Measurements from ENCODE around the gene PPM1L.
"Not testable (repeated sequence)": the region's sequence is repeated elsewhere in the genome, so short reads cannot be mapped to it uniquely, and the experiment has no call there.

The PPM1L gene

GRCh38 chr3:160992712-160993111 is 236.7 kb downstream of the PPM1L start:
- no peak for DNase-seq

DNA sequence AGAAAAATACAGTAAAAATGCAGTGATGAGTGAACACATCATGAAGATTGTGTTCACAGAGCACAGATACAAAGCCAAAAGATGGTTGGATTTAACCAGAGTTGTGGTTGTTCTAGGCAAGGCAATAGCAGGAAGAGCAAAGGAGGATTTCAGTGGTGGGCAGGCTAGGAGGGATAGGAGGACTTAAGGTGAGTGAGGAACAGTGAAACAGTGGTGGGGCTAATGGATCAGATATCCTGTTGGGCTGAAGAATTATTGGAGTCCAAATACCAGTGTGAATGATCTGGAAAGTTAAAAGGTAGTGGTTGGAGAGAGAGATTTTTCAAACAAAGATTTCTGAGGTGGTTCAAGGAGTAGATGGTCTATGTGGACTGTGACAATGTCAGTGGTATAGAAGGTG is 240.8 kb downstream of the PPM1L start:
- no peak for DNase-seq

DNA sequence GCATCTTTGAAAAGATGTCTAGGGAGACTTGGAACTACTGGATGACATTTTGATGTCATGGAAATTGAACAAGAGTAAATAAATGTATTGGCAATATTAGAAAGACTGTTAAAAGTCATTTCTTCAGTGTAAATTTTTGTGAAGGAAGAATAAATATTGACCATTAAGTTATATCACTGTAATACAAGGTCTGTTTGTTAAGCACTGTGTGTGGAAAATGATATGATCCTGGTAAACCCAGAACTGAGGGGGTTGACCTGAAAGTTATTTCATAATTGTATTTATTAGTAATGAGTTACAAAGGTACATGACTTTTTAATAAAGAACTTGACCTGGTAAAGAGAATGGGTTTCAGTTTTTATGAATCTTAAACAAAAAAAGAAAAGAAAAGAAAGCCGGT is 242.6 kb downstream of the PPM1L start:
- DNase-seq: no peak

- no peak for DNase-seq
Observed at GRCh38 chr3:160999274-160999673, 243.2 kb downstream of the PPM1L start.

- DNase-seq: no peak
Observed at GRCh38 chr3:161008086-161008485, 252.1 kb downstream of the PPM1L start.

- DNase-seq: not testable (repeated sequence)
Observed at GRCh38 chr3:161010151-161010550, 254.1 kb downstream of the PPM1L start.

DNA sequence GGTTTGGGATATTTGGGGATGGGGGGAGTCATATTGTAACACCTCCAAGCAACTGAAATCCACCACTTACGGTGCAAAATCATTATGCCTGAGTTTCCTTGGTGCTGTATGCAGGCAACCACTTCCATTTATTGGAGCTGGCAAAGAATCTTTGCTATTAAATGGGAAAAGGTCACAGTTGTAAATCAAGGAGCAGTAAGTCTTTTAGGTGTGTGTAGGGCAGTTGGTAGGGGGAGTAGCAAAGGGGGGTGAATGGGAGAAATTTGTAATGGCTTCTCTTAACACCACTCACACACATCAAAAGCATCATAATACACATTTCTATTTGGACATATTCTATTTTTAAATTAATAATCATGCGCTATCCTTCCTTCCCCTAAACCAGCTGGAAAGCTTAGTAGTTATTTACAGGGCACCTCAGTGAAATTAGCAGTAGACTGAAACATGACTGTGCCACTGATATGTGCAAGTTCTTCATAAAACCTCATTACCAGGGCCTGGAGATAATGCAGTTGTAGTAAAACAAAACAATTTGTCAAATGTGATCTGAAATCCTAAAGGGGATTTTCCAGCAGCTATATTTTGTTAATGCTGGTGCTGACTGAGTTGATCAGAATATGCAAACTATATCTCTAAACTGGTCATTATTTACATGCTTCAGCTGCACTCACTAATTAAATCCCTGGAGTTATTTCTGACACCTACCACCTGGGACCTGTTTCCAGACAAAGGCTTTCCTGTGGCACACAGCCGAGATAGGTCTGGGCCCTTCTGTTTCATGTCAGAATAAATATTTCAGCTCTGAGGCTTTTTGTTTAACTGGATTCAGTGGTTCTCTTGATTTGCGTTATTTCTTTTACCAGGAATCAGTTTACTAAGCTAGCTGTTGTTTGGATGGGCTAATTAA is 259.1 kb downstream of the PPM1L start:
- DNase-seq: no peak

DNA sequence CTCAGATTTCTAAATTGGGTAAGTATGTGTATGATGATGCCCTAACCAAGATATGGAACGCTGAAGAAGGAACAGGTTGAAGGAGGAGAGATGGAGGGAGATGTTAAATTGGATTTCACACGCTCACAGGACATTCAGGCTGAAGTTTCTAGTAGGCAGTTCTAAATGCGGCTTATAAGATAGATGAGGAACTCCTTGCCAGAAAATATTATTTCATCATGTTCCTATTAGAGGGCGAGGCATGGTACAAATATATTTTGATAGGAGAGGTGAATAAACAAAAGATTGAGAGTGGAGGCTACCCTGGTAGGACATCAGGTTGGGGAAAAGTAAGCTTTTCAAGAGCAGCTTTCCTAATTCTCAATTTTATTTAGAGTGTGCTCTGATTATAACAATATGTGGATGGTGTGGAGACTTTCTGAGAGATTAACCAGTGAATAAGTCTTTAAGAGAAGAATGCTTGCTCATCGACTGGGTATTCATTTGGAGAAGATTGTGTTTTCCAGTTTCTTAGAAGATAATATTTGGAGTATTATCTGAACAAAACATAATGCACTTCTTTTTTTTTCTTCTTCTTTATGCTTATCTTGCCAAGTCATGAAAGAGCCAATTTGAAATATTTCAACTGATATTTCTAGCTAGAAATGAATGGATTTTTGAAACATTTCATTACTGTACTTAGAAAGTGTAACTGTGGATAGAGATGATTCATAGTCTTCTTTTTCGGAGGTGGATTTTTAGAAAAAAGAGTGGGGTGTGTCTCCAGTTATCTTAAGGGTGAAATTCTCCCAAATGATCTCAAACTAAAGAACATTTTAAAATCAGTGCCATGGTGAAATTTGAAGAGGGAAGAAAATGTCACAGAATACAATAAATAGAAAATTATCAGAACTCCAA is 260.6 kb downstream of the PPM1L start:
- DNase-seq: no peak

DNA sequence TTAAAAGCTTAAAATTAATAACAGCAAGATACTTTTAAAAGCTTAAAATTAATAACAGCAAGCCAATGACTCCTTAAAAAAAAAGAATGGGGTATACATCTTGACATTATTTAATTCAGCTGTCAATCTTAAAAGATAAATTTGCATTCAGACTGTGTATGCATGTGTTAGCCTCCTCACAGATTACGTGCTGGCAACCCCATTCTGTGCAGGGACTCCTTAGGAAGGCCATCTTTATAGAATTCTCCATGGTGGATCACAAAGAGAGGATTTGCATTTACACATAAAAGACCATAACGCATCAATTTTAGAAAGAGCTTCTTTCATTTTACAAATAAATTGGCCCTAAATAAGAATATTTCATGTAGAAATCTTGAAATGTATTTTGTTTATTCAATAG is 261.9 kb downstream of the PPM1L start:
- DNase-seq: no peak

DNA sequence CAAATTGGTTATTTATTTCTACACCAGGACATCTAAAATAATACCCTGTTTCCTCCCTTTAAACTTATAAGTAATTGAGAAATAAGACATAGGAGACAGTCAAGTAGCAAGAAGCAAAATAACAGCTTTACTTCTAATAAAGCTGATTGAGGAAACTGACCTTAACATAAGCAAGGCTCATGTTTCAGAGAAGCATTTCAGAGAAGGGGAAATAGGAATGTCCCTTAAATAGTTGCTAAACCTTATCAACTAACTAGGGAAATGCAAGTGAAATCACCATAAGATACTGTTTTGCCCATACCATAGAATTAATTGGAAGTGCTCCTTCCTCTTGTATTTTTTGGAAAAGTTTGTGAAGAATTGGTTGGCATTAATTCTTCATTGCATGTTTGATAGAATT is 264.2 kb downstream of the PPM1L start:
- DNase-seq: no peak

DNA sequence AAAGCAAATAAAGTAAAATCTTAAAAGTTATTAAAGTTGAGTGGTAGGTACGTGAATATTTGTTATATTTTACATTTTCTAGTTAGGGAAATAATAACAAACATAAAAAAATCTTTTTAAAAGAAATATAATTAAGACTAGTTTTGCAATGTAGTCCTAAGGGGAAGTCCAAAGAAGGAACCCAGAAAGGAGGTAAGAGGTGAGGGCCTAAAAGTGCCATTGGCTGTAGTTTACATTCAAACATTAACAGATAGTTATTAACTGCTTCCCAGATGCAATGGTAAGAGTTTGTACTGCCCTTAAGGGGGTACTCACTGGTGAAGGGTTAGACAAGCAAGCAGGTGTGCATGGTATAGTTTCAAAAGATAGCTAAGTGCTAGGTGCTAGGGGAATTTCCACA is 269.9 kb downstream of the PPM1L start:
- DNase-seq: no peak

DNA sequence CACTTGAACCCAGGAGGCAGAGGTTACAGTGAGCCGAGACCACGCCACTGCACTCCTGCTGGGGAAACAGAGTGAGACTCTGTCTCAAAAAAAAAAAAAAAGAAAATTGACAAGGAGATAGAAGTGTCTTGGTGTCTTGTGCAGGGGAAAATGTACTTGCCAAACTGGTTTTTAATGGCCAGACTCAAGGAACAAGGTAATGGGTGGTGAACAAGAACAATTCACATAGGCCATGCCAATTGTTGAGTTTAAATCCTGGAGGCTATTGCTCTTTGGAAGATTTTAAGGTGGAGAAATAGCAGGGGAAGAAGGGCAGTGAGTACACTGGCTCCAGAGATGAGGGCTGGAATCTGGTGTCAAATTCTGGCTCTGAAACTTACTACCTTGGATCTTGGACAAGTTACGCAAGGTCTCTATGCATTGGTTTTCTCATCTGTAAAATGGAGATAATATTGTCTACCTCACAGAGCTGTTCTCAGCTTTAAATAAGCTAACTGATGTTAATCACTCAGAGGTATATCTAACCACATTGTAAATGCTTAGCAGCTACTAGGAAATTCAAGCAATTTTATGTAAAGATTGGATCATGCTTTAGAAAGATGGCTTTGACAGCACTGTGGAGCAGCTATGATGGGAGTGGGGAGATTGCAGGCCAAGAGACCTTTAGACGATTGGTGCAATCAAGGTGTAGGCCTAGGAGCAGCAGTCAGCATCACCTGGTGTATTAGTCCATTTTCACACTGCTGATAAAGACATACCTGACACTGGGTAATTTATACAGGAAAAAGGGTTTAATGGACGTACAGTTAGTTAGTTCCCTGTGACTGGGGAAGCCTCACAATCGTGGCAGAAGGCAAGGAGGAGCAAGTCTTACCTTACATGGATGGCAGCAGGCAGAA is 270.8 kb downstream of the PPM1L start:
- DNase-seq: no peak

GRCh38 chr3:161028555-161029153 is 272.6 kb downstream of the PPM1L start:
- DNase-seq: no peak

- DNase-seq: no peak
Observed at GRCh38 chr3:161031134-161031533, 275.1 kb downstream of the PPM1L start.

DNA sequence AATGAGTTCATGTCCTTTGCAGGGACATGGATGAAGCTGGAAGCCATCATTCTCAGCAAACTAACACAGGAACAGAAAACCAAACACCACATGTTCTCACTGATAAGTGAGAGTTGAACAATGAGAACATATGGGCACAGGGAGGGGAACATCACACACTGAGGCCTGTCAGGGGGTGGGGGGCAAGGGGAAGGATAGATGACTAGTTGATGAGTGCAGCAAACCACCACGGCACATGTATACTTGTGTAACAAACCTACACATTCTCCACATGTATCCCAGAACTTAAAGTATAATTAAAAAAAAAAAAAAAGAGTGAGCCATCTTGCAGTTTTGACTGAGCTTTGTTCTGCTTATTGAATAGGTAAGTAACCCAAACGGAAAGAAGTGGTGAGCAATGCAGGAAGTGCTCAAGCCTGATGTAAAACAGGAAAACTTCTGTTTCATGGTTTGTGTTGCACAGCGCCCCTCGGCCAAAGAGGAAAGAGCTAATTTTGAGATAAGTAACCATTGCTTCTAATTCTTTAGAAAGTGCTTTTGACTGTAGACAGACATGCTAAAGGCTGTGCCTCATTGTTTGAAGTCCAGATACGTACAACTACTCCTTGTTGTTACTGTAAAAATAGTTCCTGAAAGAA is 279.0 kb downstream of the PPM1L start:
- not testable (repeated sequence) for DNase-seq

DNA sequence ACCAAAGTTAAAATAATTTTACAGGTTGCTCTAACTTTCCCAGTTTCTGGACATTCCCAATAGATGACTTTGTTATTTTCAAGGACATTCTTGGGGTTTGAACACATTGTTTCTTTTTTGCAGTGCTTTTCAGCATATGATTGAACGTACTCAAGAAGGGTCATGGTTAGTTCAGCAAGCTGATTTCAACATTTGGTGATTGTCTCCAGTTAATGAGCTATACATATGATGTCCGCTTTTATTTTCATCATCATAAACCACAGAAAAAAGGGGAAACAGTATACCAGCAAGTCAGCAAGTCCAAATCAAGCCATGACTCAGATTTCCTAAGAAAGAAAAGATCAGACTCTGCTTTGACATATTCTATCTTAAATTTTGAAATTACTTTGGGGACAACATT is 279.7 kb downstream of the PPM1L start:
- no peak for DNase-seq

- DNase-seq: no peak
Observed at GRCh38 chr3:161038725-161039124, 282.7 kb downstream of the PPM1L start.

DNA sequence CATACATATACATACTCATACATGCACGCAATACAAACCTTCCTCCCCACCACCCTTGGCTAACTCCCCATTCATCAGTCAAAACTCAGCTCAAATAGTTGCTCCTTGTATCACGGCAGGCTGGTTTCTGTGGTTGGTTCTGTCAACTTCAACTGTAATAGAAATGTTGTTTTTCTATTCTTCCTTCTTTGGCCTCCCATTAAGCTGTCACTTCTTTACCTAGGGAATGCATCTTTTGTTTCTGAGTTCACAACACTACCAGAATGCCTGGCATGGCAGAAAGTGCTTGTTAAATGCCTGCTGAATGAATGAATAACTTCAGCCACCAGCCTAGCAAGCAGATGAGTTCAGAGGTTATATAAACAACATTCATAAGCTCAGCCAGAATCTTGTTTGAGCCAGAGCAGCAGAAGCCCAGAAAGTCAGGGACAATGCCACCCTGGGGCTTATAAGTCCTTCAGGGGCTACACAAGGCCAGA is 286.0 kb downstream of the PPM1L start:
- no peak for DNase-seq

DNA sequence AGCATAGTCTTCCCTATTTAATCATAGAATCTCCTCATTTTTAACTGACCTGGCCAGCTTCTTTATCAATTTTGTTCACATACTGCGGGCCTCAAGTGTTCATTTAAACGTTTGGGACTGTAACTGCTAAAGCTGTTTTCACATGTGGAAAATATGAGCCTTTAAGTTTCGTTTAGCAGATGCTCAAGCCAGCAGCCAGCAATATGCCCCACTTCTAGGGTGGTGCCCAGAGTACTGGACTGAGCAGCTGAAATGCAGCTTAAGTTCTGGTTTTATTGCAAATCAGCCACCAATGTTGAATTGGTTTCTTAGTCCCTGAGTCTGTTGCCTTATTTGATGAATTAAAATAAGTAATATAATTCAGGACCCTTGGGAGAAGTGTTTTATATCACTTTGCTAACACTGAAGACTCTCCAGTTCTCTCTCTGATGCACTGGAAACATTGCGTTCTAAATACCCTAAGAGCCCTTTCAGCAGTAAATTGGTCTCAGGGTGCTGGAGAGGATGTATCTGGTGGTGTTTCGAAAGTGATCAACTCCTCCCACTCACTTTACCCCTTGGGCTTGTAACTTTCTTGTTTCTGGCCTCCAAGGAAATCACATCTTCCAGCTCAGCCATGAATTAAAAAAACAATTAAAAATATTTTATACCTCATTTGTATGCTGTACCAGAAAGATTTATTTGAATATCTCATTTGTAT is 287.5 kb downstream of the PPM1L start:
- no peak for DNase-seq

DNA sequence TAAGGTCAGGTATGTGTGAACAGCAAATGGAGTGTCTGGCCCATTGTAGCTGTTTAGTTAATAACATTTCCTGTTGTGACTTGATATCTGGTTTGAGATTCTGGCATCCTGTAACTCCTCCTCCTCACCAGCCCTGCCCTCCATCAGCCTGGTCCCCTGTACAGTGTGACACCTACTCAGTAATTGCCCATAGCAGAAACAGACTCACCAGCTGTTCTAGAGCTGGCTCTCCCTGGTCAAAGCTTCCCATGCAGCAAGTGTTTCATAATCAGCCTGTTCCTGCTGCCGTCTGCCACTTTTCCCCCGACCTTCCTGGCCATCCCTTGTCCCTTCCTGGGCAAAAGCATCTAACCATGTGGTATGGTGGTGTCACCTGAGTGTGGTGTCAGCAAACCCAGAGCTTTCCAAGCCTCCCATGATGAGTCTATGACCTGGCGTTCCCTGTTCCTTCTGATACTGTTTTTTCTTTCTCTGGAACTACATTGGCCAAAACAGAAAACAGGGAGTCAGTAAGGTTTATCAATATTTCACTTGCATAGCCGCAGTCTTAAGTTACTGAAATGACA is 293.7 kb downstream of the PPM1L start:
- DNase-seq: no peak

- no peak for DNase-seq
Observed at GRCh38 chr3:161050935-161051334, 294.9 kb downstream of the PPM1L start.

All from activated effector memory CD4-positive, alpha-beta T cell treated with anti-CD3 and anti-CD28 coated beads, Interleukin-2, amount 50 U/mL, for 16 hours (primary cell).